Liver (tissue), 9 donors: ENCODE results near the gene MEIS3. TPM values are rescaled to one million over a fixed set of nuclear protein-coding genes. Genes with fewer than 3 reads are reported as not detected.

Experiments
- DNase-seq: peaks from one replicate; pipeline ENCODE4 v3.0.0-alpha.2; 2017; ENCODE audit warnings: low spot score
- H3K27ac ChIP-seq, 2 donors: one replicate each; pipeline ENCODE4 v1.7.0; 2013; ENCODE audit warnings: inconsistent platforms in 2 of 2, low read length in 2 of 2, control low read depth in 1 of 2, low read depth in 1 of 2, mild to moderate bottlenecking in 1 of 2
- H3K27me3 ChIP-seq, 4 donors: one replicate each; pipeline versions ENCODE4 v1.6.1 to v1.7.0; 2013; ENCODE audit warnings: low read length in 3 of 4, inconsistent platforms in 1 of 4, mild to moderate bottlenecking in 1 of 4, moderate library complexity in 1 of 4; ENCODE audit not compliant: control insufficient read depth in 4 of 4, insufficient read depth in 4 of 4
- H3K36me3 ChIP-seq, 4 donors: one replicate each; pipeline versions ENCODE4 v1.6.1 to v1.7.0; 2013; ENCODE audit warnings: low read length in 3 of 4, mild to moderate bottlenecking in 3 of 4, low read depth in 1 of 4, moderate library complexity in 1 of 4; ENCODE audit not compliant: control insufficient read depth in 4 of 4, insufficient read depth in 3 of 4
- H3K4me1 ChIP-seq, 4 donors: one replicate each; pipeline versions ENCODE4 v1.6.1 to v1.7.0; 2013; ENCODE audit warnings: low read length in 3 of 4, mild to moderate bottlenecking in 3 of 4, moderate library complexity in 1 of 4; ENCODE audit not compliant: control insufficient read depth in 4 of 4, insufficient read depth in 4 of 4
- H3K4me3 ChIP-seq, 3 donors: one replicate each; pipeline versions ENCODE4 v1.6.1 to v1.7.0; 2013; ENCODE audit warnings: low read length in 3 of 3, control low read depth in 1 of 3, low read depth in 1 of 3, mild to moderate bottlenecking in 1 of 3
- H3K9ac ChIP-seq, 2 donors: one replicate each; pipeline ENCODE4 v1.7.0; 2013; ENCODE audit warnings: low read length in 2 of 2, mild to moderate bottlenecking in 2 of 2, moderate library complexity in 2 of 2, control low read depth in 1 of 2, low read depth in 1 of 2
- H3K9me3 ChIP-seq, 4 donors: one replicate each; pipeline versions ENCODE4 v1.6.1 to v1.7.0; 2013; ENCODE audit warnings: low read length in 3 of 4; ENCODE audit not compliant: control insufficient read depth in 4 of 4
- ATF3 ChIP-seq: IDR thresholded peaks from 2 replicates; pipeline ENCODE4 v1.6.1; 2016; ENCODE audit warnings: antibody characterized with exemption
- CTCF ChIP-seq: fragments of 150-350 bp; IDR thresholded peaks from 2 replicates; pipeline ENCODE4 v1.5.1; 2017; ENCODE audit warnings: improper control_type of control experiment, low read depth, low read length; ENCODE audit not compliant: missing input control
- EGR1 ChIP-seq, 2 donors: IDR thresholded peaks; 2 replicates each; pipeline ENCODE4 v1.6.1; 2016 to 2018; ENCODE audit warnings: antibody characterized with exemption in 2 of 2, low read depth in 2 of 2
- FOXA1 ChIP-seq: IDR thresholded peaks from 2 replicates; pipeline ENCODE4 v1.6.1; 2016; ENCODE audit warnings: antibody characterized with exemption
- FOXA2 ChIP-seq: IDR thresholded peaks from 2 replicates; pipeline ENCODE4 v1.6.1; 2016; ENCODE audit warnings: antibody characterized with exemption
- GABPA ChIP-seq, 2 donors: IDR thresholded peaks in 1 of 2; conservative IDR thresholded peaks in 1 of 2; 2 replicates each; pipeline ENCODE4 v1.6.1; 2016; ENCODE audit warnings: antibody characterized with exemption in 2 of 2, mild to moderate bottlenecking in 1 of 2, moderate library complexity in 1 of 2
- HNF4A ChIP-seq, 2 donors: conservative IDR thresholded peaks; 2 replicates each; pipeline ENCODE4 v1.6.1; 2016; ENCODE audit warnings: antibody characterized with exemption in 2 of 2, mild to moderate bottlenecking in 2 of 2
- HNF4G ChIP-seq: IDR thresholded peaks from 2 replicates; pipeline ENCODE4 v1.6.1; 2016; ENCODE audit warnings: antibody characterized with exemption
- JUND ChIP-seq, 2 donors: IDR thresholded peaks; 2 replicates each; pipeline ENCODE4 v1.6.1; 2016; ENCODE audit warnings: antibody characterized with exemption in 2 of 2
- MAX ChIP-seq: IDR thresholded peaks from 2 replicates; pipeline ENCODE4 v1.6.1; 2016; ENCODE audit warnings: antibody characterized with exemption
- RAD21 ChIP-seq, 2 donors: IDR thresholded peaks; 2 replicates each; pipeline ENCODE4 v1.6.1; 2016; ENCODE audit warnings: antibody characterized with exemption in 2 of 2, mild to moderate bottlenecking in 2 of 2
- REST ChIP-seq: IDR thresholded peaks from 2 replicates; pipeline ENCODE4 v1.6.1; 2016; ENCODE audit warnings: antibody characterized with exemption, mild to moderate bottlenecking
- RXRA ChIP-seq, 2 donors: IDR thresholded peaks; 2 replicates each; pipeline ENCODE4 v1.6.1; 2017 to 2018; ENCODE audit warnings: antibody characterized with exemption in 2 of 2, mild to moderate bottlenecking in 1 of 2
- SP1 ChIP-seq: IDR thresholded peaks from 2 replicates; pipeline ENCODE4 v1.6.1; 2018; ENCODE audit warnings: antibody characterized with exemption, mild to moderate bottlenecking
- TAF1 ChIP-seq: conservative IDR thresholded peaks from 2 replicates; pipeline ENCODE4 v1.6.1; 2016; ENCODE audit warnings: antibody characterized with exemption, mild to moderate bottlenecking
- ZBTB33 ChIP-seq: IDR thresholded peaks from 2 replicates; pipeline ENCODE4 v1.6.1; 2016; ENCODE audit warnings: antibody characterized with exemption
- WGBS: extraction: QIAGEN DNeasy Blood & Tissue Kit; methylation state at CpG from one replicate; pipeline ENCODE4 v1.1.7; 2013; 5-methylcytosine and 5-hydroxymethylcytosine counted together
- polyA plus RNA-seq, 2 donors: library from polyadenylated mRNA; stranded (reverse) in 1 of 2; unstranded in 1 of 2; fragments of 200-250 nt in 1 of 2; fragments of >200 nt in 1 of 2; fragmentation: Nextera tagmentation in 1 of 2; extraction: Ambion mirVana in 1 of 2; gene quantifications; one replicate each; pipeline versions ENCODE4 v1.2.1 to v1.2.3, GENCODE V29; 2013 to 2015
- total RNA-seq, 2 donors: library from RNA; depleted of rRNA; stranded (reverse); fragments of >200 nt; gene quantifications; one replicate each; pipeline ENCODE4 v1.2.3, GENCODE V29; 2014
- donor health status: healthy.
- donor health status: healthy.
- donor health status: healthy.
- donor health status: healthy.
- donor health status: healthy.

MEIS3 gene
- total and polyA plus RNA-seq, 4 donors: 0.50 to 1.3 (median 0.89) TPM

- Histone ChIP-seq H3K4me1 (peaks cover 7 to 16% (median 12%) of the 10 kb centered on the region in 4 donors), H3K9ac (no peak overlapping the region), H3K4me3 (no peak overlapping the region), H3K36me3 (peaks cover 13 to 67% (median 27%) of the 10 kb centered on the region in 4 donors), H3K27me3 (no peaks in the 10 kb centered on the region), H3K27ac (no peak overlapping the region), H3K9me3 (no peaks in the 10 kb centered on the region)
- no peak for DNase-seq
- TF ChIP-seq JUND (IDR thresholded peaks at IDR 0.05) (no peak), GABPA (IDR thresholded peaks at IDR 0.05 in 1 of 2, conservative IDR thresholded peaks at IDR 0.05 in 1 of 2) (no peak)
- 96% methylated on average over 12 of the region's 12 CpGs for WGBS
These were observed 41.5 kb downstream of the MEIS3 start for GRCh38 chr19:47377801-47378200.

- no peaks in the 10 kb centered on the region for H3K9me3 ChIP-seq
- H3K27ac ChIP-seq: peak overlapping the region; percentile 46 to 63
- H3K4me3 ChIP-seq: no peak overlapping the region
- WGBS: 58% methylated on average over 16 of the region's 16 CpGs
- peak in 1 of 2 donors; percentile 52 for TF ChIP-seq RXRA (IDR thresholded peaks at IDR 0.05)
- TF ChIP-seq ZBTB33: no peak
- TF ChIP-seq HNF4A (conservative IDR thresholded peaks at IDR 0.05): peak in 1 of 2 donors; percentile 46
- TF ChIP-seq CTCF: peak; percentile 12
- H3K27me3 ChIP-seq: no peaks in the 10 kb centered on the region
- DNase-seq: no peak
- H3K36me3 ChIP-seq: peaks cover 13 to 67% (median 29%) of the 10 kb centered on the region in 4 donors
- no peak overlapping the region for H3K9ac ChIP-seq
- H3K4me1 ChIP-seq: peaks cover 7 to 16% (median 12%) of the 10 kb centered on the region in 4 donors
These were observed 42.1 kb downstream of the MEIS3 start for GRCh38 chr19:47377208-47377701.

GRCh38 chr19:47376589-47377144 lies 42.7 kb downstream of the MEIS3 start:
- Histone ChIP-seq H3K9ac (no peak overlapping the region), H3K4me3 (no peak overlapping the region), H3K27ac (peak overlapping the region; percentile 46 to 63), H3K4me1 (peaks cover 7 to 16% (median 12%) of the 10 kb centered on the region in 4 donors), H3K27me3 (no peaks in the 10 kb centered on the region), H3K9me3 (no peaks in the 10 kb centered on the region), H3K36me3 (peaks cover 7 to 66% (median 28%) of the 10 kb centered on the region in 4 donors)
- WGBS: 64% methylated on average over 16 of the region's 16 CpGs
- TF ChIP-seq MAX: no peak
- TF ChIP-seq ATF3: no peak
- TF ChIP-seq RAD21 (IDR thresholded peaks at IDR 0.05): no peak
- TF ChIP-seq SP1: no peak
- no peak for TF ChIP-seq JUND (IDR thresholded peaks at IDR 0.05)
- TF ChIP-seq HNF4G: no peak
- TF ChIP-seq FOXA2: no peak
- no peak for TF ChIP-seq CTCF
- no peak for TF ChIP-seq REST
- no peak for TF ChIP-seq HNF4A (conservative IDR thresholded peaks at IDR 0.05)
- no peak for TF ChIP-seq RXRA (IDR thresholded peaks at IDR 0.05)
- TF ChIP-seq FOXA1: no peak
- TF ChIP-seq TAF1: no peak
- no peak for TF ChIP-seq EGR1 (IDR thresholded peaks at IDR 0.05; ENCODE audit: low read depth in 2 of 2)
- no peak for DNase-seq
